GM21381 (cell line): ENCODE data around the gene MAPT.

ENCODE experiments used
- ATAC-seq: cut with Tn5 transposase; IDR thresholded peaks from one replicate; pipeline ENCODE4 v1.9.1; 2021; ENCODE audit warnings: mild to moderate bottlenecking, moderate library complexity; ENCODE audit not compliant: unreplicated experiment

The MAPT gene

GRCh38 chr17:45986056-45986455, 91.7 kb downstream of the MAPT start:
- no peak for ATAC-seq

DNA sequence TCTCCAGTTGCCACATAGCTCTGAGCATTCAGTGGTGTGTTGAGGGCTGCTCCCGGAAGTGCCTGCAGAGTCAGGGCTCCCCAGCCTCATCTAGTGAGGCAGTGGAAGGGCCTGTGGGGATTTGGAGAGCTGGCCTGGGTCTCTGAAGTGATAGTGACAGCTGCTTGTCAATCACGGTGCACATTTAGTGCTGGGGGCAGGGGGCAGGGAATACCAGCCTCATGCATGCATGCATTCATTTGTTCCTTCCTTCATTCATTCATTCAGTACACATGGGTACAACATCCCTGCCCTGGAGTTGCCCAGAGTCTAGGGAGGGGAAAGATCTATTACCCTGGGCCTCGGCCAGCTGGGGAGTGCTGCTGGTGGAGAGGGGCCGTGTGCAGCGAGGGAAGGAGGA, 93.4 kb downstream of the MAPT start:
- ATAC-seq = no peak

- ATAC-seq = no peak
These were observed 95.4 kb downstream of the MAPT start for GRCh38 chr17:45989759-45990158.

GRCh38 chr17:45990886-45991285, 96.5 kb downstream of the MAPT start:
- no peak for ATAC-seq

DNA sequence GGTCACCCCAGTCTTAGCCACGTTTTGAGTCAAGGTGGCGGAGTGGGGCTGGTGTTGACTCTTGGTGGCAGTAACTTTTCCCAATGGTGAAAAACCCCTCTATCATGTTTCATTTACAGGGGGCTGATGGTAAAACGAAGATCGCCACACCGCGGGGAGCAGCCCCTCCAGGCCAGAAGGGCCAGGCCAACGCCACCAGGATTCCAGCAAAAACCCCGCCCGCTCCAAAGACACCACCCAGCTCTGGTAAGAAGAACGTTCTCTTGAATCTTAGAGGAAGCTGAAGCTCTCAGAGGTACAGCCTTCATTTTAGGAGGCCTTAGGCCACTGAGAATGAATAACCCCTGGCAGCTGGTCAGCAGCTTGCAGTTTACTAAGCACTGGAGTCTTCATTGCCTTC, 97.0 kb downstream of the MAPT start:
- no peak for ATAC-seq

- no peak for ATAC-seq
These were observed 97.8 kb downstream of the MAPT start for GRCh38 chr17:45992175-45992574.

DNA sequence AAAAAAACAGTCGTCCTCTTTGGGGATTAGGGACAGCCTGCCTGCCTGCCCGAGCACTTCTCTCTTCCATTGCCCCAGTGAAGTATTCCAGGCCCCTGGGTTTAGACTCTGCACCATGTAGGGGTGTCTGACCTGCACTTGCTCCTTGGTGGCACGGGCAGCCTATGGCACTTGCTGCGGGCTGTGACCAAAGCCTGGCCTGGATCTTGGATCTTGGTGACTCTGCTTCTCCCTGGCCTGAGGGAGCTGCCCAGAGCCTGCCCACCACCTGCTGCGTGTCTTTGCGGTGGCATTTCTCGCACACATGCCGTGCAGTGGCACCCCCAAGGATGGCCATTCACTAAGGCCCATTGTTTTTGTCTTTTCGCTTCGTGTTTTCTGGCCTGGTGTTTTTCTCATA, 98.5 kb downstream of the MAPT start:
- ATAC-seq = no peak

GRCh38 chr17:45993962-45994627, 99.7 kb downstream of the MAPT start:
- ATAC-seq = no peak

- ATAC-seq = no peak
These were observed 100.6 kb downstream of the MAPT start for GRCh38 chr17:45994987-45995386.

- ATAC-seq = no peak
These were observed 101.4 kb downstream of the MAPT start for GRCh38 chr17:45995627-45996270.

DNA sequence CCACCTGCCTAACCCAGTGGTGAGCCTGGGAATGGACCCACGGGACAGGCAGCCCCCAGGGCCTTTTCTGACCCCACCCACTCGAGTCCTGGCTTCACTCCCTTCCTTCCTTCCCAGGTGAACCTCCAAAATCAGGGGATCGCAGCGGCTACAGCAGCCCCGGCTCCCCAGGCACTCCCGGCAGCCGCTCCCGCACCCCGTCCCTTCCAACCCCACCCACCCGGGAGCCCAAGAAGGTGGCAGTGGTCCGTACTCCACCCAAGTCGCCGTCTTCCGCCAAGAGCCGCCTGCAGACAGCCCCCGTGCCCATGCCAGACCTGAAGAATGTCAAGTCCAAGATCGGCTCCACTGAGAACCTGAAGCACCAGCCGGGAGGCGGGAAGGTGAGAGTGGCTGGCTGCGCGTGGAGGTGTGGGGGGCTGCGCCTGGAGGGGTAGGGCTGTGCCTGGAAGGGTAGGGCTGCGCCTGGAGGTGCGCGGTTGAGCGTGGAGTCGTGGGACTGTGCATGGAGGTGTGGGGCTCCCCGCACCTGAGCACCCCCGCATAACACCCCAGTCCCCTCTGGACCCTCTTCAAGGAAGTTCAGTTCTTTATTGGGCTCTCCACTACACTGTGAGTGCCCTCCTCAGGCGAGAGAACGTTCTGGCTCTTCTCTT, 102.1 kb downstream of the MAPT start:
- ATAC-seq = no peak

DNA sequence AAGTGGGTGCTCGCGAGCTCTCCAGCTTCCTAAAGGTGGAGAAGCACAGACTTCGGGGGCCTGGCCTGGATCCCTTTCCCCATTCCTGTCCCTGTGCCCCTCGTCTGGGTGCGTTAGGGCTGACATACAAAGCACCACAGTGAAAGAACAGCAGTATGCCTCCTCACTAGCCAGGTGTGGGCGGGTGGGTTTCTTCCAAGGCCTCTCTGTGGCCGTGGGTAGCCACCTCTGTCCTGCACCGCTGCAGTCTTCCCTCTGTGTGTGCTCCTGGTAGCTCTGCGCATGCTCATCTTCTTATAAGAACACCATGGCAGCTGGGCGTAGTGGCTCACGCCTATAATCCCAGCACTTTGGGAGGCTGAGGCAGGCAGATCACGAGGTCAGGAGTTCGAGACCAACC, 102.8 kb downstream of the MAPT start:
- ATAC-seq = no peak

- ATAC-seq = no peak
These were observed 103.3 kb downstream of the MAPT start for GRCh38 chr17:45997624-45998023.

DNA sequence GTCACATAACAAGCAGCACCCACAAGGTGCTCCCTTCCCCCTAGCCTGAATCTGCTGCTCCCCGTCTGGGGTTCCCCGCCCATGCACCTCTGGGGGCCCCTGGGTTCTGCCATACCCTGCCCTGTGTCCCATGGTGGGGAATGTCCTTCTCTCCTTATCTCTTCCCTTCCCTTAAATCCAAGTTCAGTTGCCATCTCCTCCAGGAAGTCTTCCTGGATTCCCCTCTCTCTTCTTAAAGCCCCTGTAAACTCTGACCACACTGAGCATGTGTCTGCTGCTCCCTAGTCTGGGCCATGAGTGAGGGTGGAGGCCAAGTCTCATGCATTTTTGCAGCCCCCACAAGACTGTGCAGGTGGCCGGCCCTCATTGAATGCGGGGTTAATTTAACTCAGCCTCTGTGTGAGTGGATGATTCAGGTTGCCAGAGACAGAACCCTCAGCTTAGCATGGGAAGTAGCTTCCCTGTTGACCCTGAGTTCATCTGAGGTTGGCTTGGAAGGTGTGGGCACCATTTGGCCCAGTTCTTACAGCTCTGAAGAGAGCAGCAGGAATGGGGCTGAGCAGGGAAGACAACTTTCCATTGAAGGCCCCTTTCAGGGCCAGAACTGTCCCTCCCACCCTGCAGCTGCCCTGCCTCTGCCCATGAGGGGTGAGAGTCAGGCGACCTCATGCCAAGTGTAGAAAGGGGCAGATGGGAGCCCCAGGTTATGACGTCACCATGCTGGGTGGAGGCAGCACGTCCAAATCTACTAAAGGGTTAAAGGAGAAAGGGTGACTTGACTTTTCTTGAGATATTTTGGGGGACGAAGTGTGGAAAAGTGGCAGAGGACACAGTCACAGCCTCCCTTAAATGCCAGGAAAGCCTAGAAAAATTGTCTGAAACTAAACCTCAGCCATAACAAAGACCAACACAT, 104.9 kb downstream of the MAPT start, which contains the start of gene STH:
TSS of gene STH (plus strand) at position 264 of the 913 bp plus-strand sequence. CDS start at position 294, 30 bp downstream.
- no peak for ATAC-seq

GRCh38 chr17:45999900-46000290, 105.5 kb downstream of the MAPT start:
- no peak for ATAC-seq

- ATAC-seq = no peak
These were observed 105.9 kb downstream of the MAPT start for GRCh38 chr17:46000292-46000691.

DNA sequence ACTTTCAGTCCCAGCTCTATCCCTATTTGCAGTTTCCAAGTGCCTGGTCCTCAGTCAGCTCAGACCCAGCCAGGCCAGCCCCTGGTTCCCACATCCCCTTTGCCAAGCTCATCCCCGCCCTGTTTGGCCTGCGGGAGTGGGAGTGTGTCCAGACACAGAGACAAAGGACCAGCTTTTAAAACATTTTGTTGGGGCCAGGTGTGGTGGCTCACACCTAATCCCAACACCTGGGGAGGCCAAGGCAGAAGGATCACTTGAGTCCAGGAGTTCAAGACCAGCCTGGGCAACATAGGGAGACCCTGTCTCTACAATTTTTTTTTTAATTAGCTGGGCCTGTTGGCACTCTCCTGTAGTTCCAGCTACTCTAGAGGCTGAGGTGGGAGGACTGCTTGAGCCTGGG, 106.4 kb downstream of the MAPT start:
- no peak for ATAC-seq

DNA sequence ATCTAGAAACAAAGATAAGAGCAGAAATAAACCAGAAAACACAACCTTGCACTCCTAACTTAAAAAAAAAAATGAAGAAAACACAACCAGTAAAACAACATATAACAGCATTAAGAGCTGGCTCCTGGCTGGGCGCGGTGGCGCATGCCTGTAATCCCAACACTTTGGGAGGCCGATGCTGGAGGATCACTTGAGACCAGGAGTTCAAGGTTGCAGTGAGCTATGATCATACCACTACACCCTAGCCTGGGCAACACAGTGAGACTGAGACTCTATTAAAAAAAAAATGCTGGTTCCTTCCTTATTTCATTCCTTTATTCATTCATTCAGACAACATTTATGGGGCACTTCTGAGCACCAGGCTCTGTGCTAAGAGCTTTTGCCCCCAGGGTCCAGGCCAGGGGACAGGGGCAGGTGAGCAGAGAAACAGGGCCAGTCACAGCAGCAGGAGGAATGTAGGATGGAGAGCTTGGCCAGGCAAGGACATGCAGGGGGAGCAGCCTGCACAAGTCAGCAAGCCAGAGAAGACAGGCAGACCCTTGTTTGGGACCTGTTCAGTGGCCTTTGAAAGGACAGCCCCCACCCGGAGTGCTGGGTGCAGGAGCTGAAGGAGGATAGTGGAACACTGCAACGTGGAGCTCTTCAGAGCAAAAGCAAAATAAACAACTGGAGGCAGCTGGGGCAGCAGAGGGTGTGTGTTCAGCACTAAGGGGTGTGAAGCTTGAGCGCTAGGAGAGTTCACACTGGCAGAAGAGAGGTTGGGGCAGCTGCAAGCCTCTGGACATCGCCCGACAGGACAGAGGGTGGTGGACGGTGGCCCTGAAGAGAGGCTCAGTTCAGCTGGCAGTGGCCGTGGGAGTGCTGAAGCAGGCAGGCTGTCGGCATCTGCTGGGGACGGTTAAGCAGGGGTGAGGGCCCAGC, 107.3 kb downstream of the MAPT start:
- no peak for ATAC-seq

DNA sequence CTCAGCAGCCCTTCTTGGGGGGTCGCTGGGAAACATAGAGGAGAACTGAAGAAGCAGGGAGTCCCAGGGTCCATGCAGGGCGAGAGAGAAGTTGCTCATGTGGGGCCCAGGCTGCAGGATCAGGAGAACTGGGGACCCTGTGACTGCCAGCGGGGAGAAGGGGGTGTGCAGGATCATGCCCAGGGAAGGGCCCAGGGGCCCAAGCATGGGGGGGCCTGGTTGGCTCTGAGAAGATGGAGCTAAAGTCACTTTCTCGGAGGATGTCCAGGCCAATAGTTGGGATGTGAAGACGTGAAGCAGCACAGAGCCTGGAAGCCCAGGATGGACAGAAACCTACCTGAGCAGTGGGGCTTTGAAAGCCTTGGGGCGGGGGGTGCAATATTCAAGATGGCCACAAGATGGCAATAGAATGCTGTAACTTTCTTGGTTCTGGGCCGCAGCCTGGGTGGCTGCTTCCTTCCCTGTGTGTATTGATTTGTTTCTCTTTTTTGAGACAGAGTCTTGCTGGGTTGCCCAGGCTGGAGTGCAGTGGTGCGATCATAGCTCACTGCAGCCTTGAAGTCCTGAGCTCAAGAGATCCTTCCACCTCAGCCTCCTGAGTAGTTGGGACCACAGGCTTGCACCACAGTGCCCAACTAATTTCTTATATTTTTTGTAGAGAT, 108.1 kb downstream of the MAPT start:
- ATAC-seq = peak; percentile 57

DNA sequence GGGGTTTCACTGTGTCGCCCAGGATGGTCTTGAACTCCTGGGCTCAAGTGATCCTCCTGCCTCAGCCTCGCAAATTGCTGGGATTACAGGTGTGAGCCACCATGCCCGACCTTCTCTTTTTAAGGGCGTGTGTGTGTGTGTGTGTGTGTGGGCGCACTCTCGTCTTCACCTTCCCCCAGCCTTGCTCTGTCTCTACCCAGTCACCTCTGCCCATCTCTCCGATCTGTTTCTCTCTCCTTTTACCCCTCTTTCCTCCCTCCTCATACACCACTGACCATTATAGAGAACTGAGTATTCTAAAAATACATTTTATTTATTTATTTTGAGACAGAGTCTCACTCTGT, 108.6 kb downstream of the MAPT start:
- ATAC-seq = no peak
